ENCODE measurements around the gene SUMF1. TPM values are rescaled to one million over a fixed set of nuclear protein-coding genes. Genes with fewer than 3 reads are reported as not detected.

Gene SUMF1
- total and polyA plus RNA-seq, 2 of the 13 experiments (the other 11 are each of a cell fraction or from before 2014, with no cell fraction given), result 18.5 to 28.9 TPM

GRCh38 chr3:4466741-4467521 lies at the start of gene SUMF1 (continued):
- TF ChIP-seq HNRNPK (IDR thresholded peaks at IDR 0.05; ENCODE audit: low read depth, low read length, poor library complexity, severe bottlenecking) (peak; percentile 42), TBP (CRISPR knock-in tag; IDR thresholded peaks at IDR 0.05) (no peak), EP300 (IDR thresholded peaks at IDR 0.05; ENCODE audit: low read depth in 2 of 2, low read length in 2 of 2) (no peak), EP300 (CRISPR knock-in tag; IDR thresholded peaks at IDR 0.05; ENCODE audit: borderline replicate concordance) (no peak), MBNL3 (CRISPR knock-in tag; conservative IDR thresholded peaks at IDR 0.05) (no peak), SRY (CRISPR knock-in tag; IDR thresholded peaks at IDR 0.05) (peak; percentile 84), ETV5 (CRISPR knock-in tag; IDR thresholded peaks at IDR 0.05; ENCODE audit: borderline replicate concordance) (peak; percentile 44; the same call in 1 of the 2 replicates), CREB3 (CRISPR knock-in tag; IDR thresholded peaks at IDR 0.05) (peak; percentile 90; the same call in 1 of the 2 replicates), DPF2 (CRISPR knock-in tag; IDR thresholded peaks at IDR 0.05; ENCODE audit: borderline replicate concordance, low read depth) (peak; percentile 18; the same call in 1 of the 2 replicates), ZNF552 (CRISPR knock-in tag; IDR thresholded peaks at IDR 0.05; ENCODE audit: borderline replicate concordance) (peak; percentile 92), MAFF (IDR thresholded peaks at IDR 0.05; ENCODE audit: low read depth, low read length) (no peak), ZNF256 (CRISPR knock-in tag; conservative IDR thresholded peaks at IDR 0.05) (peak; percentile 81; the same call in 1 of the 2 replicates), SRSF1 (optimal IDR thresholded peaks at IDR 0.05; ENCODE audit: low read depth, low read length) (peak; percentile 51), CBX2 (IDR thresholded peaks at IDR 0.05; ENCODE audit: low read depth, low read length) (no peak), CBX2 (CRISPR knock-in tag; IDR thresholded peaks at IDR 0.05; ENCODE audit: low read depth) (no peak), PRPF4 (IDR thresholded peaks at IDR 0.05; ENCODE audit: low read depth, low read length, poor library complexity, severe bottlenecking) (no peak)
- TF ChIP-seq, protein P1, sequence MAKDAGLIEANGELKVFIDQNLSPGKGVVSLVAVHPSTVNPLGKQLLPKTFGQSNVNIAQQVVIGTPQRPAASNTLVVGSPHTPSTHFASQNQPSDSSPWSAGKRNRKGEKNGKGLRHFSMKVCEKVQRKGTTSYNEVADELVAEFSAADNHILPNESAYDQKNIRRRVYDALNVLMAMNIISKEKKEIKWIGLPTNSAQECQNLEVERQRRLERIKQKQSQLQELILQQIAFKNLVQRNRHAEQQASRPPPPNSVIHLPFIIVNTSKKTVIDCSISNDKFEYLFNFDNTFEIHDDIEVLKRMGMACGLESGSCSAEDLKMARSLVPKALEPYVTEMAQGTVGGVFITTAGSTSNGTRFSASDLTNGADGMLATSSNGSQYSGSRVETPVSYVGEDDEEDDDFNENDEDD (CRISPR knock-in tag; IDR thresholded peaks at IDR 0.05; ENCODE audit: borderline replicate concordance), result peak; percentile 70; the same call in 1 of the 2 replicates
- TF ChIP-seq, protein P2, sequence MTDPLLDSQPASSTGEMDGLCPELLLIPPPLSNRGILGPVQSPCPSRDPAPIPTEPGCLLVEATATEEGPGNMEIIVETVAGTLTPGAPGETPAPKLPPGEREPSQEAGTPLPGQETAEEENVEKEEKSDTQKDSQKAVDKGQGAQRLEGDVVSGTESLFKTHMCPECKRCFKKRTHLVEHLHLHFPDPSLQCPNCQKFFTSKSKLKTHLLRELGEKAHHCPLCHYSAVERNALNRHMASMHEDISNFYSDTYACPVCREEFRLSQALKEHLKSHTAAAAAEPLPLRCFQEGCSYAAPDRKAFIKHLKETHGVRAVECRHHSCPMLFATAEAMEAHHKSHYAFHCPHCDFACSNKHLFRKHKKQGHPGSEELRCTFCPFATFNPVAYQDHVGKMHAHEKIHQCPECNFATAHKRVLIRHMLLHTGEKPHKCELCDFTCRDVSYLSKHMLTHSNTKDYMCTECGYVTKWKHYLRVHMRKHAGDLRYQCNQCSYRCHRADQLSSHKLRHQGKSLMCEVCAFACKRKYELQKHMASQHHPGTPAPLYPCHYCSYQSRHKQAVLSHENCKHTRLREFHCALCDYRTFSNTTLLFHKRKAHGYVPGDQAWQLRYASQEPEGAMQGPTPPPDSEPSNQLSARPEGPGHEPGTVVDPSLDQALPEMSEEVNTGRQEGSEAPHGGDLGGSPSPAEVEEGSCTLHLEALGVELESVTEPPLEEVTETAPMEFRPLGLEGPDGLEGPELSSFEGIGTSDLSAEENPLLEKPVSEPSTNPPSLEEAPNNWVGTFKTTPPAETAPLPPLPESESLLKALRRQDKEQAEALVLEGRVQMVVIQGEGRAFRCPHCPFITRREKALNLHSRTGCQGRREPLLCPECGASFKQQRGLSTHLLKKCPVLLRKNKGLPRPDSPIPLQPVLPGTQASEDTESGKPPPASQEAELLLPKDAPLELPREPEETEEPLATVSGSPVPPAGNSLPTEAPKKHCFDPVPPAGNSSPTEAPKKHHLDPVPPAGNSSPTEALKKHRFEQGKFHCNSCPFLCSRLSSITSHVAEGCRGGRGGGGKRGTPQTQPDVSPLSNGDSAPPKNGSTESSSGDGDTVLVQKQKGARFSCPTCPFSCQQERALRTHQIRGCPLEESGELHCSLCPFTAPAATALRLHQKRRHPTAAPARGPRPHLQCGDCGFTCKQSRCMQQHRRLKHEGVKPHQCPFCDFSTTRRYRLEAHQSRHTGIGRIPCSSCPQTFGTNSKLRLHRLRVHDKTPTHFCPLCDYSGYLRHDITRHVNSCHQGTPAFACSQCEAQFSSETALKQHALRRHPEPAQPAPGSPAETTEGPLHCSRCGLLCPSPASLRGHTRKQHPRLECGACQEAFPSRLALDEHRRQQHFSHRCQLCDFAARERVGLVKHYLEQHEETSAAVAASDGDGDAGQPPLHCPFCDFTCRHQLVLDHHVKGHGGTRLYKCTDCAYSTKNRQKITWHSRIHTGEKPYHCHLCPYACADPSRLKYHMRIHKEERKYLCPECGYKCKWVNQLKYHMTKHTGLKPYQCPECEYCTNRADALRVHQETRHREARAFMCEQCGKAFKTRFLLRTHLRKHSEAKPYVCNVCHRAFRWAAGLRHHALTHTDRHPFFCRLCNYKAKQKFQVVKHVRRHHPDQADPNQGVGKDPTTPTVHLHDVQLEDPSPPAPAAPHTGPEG (CRISPR knock-in tag; IDR thresholded peaks at IDR 0.05), result peak; percentile 89
- TF ChIP-seq, protein P3, sequence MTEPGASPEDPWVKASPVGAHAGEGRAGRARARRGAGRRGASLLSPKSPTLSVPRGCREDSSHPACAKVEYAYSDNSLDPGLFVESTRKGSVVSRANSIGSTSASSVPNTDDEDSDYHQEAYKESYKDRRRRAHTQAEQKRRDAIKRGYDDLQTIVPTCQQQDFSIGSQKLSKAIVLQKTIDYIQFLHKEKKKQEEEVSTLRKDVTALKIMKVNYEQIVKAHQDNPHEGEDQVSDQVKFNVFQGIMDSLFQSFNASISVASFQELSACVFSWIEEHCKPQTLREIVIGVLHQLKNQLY (CRISPR knock-in tag; IDR thresholded peaks at IDR 0.05), result no peak; the same call in 1 of the 2 replicates
